K562 (cell line): ENCODE measurements around the gene CLASP2. TPM values are rescaled to one million over a fixed set of nuclear protein-coding genes. Genes with fewer than 3 reads are reported as not detected.

Experiments
- ATAC-seq: fragments of 200-7000 bp; cut with Tn5 transposase; 3 replicates; pipeline ENCODE4 v1.9.1; 2020; ENCODE audit warnings: moderate library complexity
- BruUV-seq: library from RNA; stranded (reverse); fragments of 400-500 nt; replicated peaks from 2 replicates; lab custom pipeline; 2021; lab: Mats Ljungman, UMichigan
- CTCF ChIA-PET: fragments of 300-600 bp; formaldehyde crosslinking; extraction: SDS; loops from one replicate; lab custom pipeline; 2021; ENCODE audit warnings: low intra/inter-chr PET ratio; lab: Yijun Ruan, JAX
- POLR2A ChIA-PET: fragments of 300-600, 350-650 bp; sonication (Branson Sonifier 250); formaldehyde crosslinking; extraction: SDS; loops from one replicate; lab custom pipeline; 2021; ENCODE audit warnings: antibody characterized with exemption, inconsistent platforms; lab: Yijun Ruan, JAX
- DNase-seq, 4 experiments: peaks; one replicate each; pipeline versions ENCODE4 v3.0.0 to v3.0.0-alpha.2; 2011 to 2018; ENCODE audit warnings: low spot score in 3 of 4, mixed read lengths in 3 of 4; ENCODE audit errors: extremely low read depth in 1 of 4
- FAIRE-seq: peaks from 2 replicates; lab custom pipeline; 2011; peaks lifted over from hg19 to GRCh38; lab: Jason Lieb, UNC
- H2AFZ ChIP-seq: 2 replicates; pipeline ENCODE4 v1.6.0; 2011; ENCODE audit warnings: low read depth, low read length, control low read depth, inconsistent platforms
- H3K27ac ChIP-seq: fragments of 200-600 bp; 3 replicates; pipeline ENCODE4 v1.8.0; 2011; ENCODE audit warnings: low read depth, mild to moderate bottlenecking, control low read depth, inconsistent platforms, low read length, moderate library complexity, mixed read lengths; ENCODE audit errors: extremely low read depth
- H3K27me3 ChIP-seq, 2 experiments: fragments of 300-600 bp in 1 of 2; 2 replicates in 1 of 2; 3 replicates in 1 of 2; pipeline versions ENCODE4 v1.6.0 to v1.8.0; 2011; ENCODE audit warnings: inconsistent platforms in 2 of 2, low read length in 2 of 2, mild to moderate bottlenecking in 1 of 2, mixed read lengths in 1 of 2, moderate library complexity in 1 of 2; ENCODE audit not compliant: control insufficient read depth in 2 of 2, insufficient read depth in 2 of 2
- H3K36me3 ChIP-seq: fragments of 300-600 bp; 3 replicates; pipeline ENCODE4 v1.8.0; 2011; ENCODE audit warnings: mild to moderate bottlenecking, low read length, inconsistent platforms; ENCODE audit not compliant: control insufficient read depth, insufficient read depth
- H3K4me1 ChIP-seq, 2 experiments: fragments of 200-600 bp in 1 of 2; replicated peaks in 1 of 2; 2 replicates in 1 of 2; 3 replicates in 1 of 2; pipeline versions ENCODE4 v1.5.1 to v1.8.0; 2011; ENCODE audit warnings: inconsistent platforms in 2 of 2, low read length in 2 of 2, mild to moderate bottlenecking in 1 of 2, mixed read lengths in 1 of 2, moderate library complexity in 1 of 2; ENCODE audit not compliant: control insufficient read depth in 2 of 2, insufficient read depth in 2 of 2
- H3K4me2 ChIP-seq: 2 replicates; pipeline ENCODE4 v1.6.1; 2011; ENCODE audit warnings: low read length, control low read depth, inconsistent platforms, mixed read lengths; ENCODE audit not compliant: insufficient read depth
- H3K4me3 ChIP-seq: fragments of 200-600 bp; sonication (generic), shearing (Covaris generic); 2 replicates; pipeline ENCODE4 v1.5.1; 2016; ENCODE audit warnings: control low read depth, inconsistent platforms
- H3K79me2 ChIP-seq: fragments of 200-600 bp; 3 replicates; pipeline ENCODE4 v1.8.0; 2011; ENCODE audit warnings: low read length, inconsistent platforms; ENCODE audit not compliant: control insufficient read depth, insufficient read depth
- H3K9ac ChIP-seq, 2 experiments: 2 replicates each; pipeline versions ENCODE4 v1.6.0 to v1.6.1; 2011; ENCODE audit warnings: low read depth in 2 of 2, low read length in 2 of 2, control low read depth in 1 of 2, inconsistent platforms in 1 of 2, mild to moderate bottlenecking in 1 of 2, mixed read lengths in 1 of 2; ENCODE audit not compliant: insufficient read depth in 1 of 2
- H3K9me1 ChIP-seq: one replicate; pipeline ENCODE4 v1.6.0; 2011; ENCODE audit warnings: inconsistent platforms, mild to moderate bottlenecking, low read length, moderate library complexity; ENCODE audit not compliant: control insufficient read depth, insufficient read depth
- H3K9me3 ChIP-seq: replicated peaks from 2 replicates; pipeline ENCODE4 v1.5.1; 2011; ENCODE audit warnings: low read depth, low read length, inconsistent platforms; ENCODE audit not compliant: control insufficient read depth, insufficient read depth
- H4K20me1 ChIP-seq: replicated peaks from 2 replicates; pipeline ENCODE4 v1.6.1; 2011; ENCODE audit warnings: low read length, inconsistent platforms, mixed read lengths; ENCODE audit not compliant: control insufficient read depth, insufficient read depth
- BHLHE40 ChIP-seq: IDR thresholded peaks from 2 replicates; pipeline ENCODE4 v1.6.1; 2011; ENCODE audit warnings: low read length, improper control_type of control experiment
- CEBPZ ChIP-seq: fragments of 150-350 bp; IDR thresholded peaks from 2 replicates; pipeline ENCODE4 v1.6.1; 2014; ENCODE audit warnings: low read depth, mild to moderate bottlenecking, low read length, borderline replicate concordance
- FOXJ2 ChIP-seq: fragments of 200-800 bp; sonication (Bioruptor generic); IDR thresholded peaks from 2 replicates; pipeline ENCODE4 v1.6.1; 2016; ENCODE audit warnings: missing genetic modification characterization, missing compliant biosample characterization
- HOXB6 ChIP-seq: fragments of 250-450 bp; sonication (Bioruptor Pico); IDR thresholded peaks from 2 replicates; pipeline ENCODE4 v1.5.1; 2022; ENCODE audit warnings: mild to moderate bottlenecking, borderline replicate concordance
- NFIX ChIP-seq: fragments of 250-450 bp; sonication (Bioruptor Pico); IDR thresholded peaks from 2 replicates; pipeline ENCODE4 v1.4.0; 2020; ENCODE audit warnings: low read depth, mild to moderate bottlenecking, moderate library complexity
- STAG1 ChIP-seq: sonication (generic); formaldehyde crosslinking; IDR thresholded peaks from 2 replicates; pipeline ENCODE4 v1.5.0; 2020; ENCODE audit warnings: missing genetic modification reagents, borderline replicate concordance
- TAF1 ChIP-seq: IDR thresholded peaks from 2 replicates; pipeline ENCODE4 v1.6.1; 2011; ENCODE audit warnings: mild to moderate bottlenecking, low read length, moderate library complexity; ENCODE audit not compliant: insufficient read depth, control insufficient read depth, severe bottlenecking; ENCODE audit errors: extremely low read depth
- YY1 ChIP-seq, 3 experiments: IDR thresholded peaks; 2 replicates each; pipeline ENCODE4 v1.6.1; 2011; ENCODE audit warnings: low read length in 2 of 3, mild to moderate bottlenecking in 2 of 3, moderate library complexity in 2 of 3, borderline replicate concordance in 1 of 3, control low read depth in 1 of 3, low read depth in 1 of 3; ENCODE audit not compliant: insufficient read depth in 3 of 3, insufficient replicate concordance in 2 of 3, control insufficient read depth in 1 of 3, insufficient read length in 1 of 3; ENCODE audit errors: extremely low read depth in 1 of 3
- ZNF23 ChIP-seq: fragments of 250-450 bp; sonication (Bioruptor Pico); IDR thresholded peaks from 2 replicates; pipeline ENCODE4 v1.4.0; 2020; ENCODE audit warnings: mild to moderate bottlenecking
- ZNF282 ChIP-seq: sonication (generic); formaldehyde crosslinking; IDR thresholded peaks from 2 replicates; pipeline ENCODE4 v1.8.1; 2023; ENCODE audit warnings: missing genetic modification reagents
- ZNF316 ChIP-seq: fragments of 450-650 bp; IDR thresholded peaks from 2 replicates; pipeline ENCODE4 v1.6.1; 2016
- WGBS: fragments of 100-300 bp; shearing (Covaris generic); methylation state at CpG from one replicate; pipeline ENCODE4 v1.1.6; 2016; ENCODE audit warnings: low coverage, mixed read lengths; ENCODE audit not compliant: insufficient coverage; ENCODE audit errors: missing lambda C conversion rate; 5-methylcytosine and 5-hydroxymethylcytosine counted together
- in situ Hi-C: fragments of 300-500 bp; cut with MboI; formaldehyde crosslinking; loops from 4 replicates; pipeline ENCODE4 v1.15.0; 2018; ENCODE audit warnings: inconsistent platforms, mixed read lengths
- intact Hi-C: fragments of 100-400 bp; cut with micrococcal nuclease; formaldehyde crosslinking; loops from 2 replicates; pipeline ENCODE4 v1.14.2; 2022
- polyA plus RNA-seq, 8 experiments: library from polyadenylated mRNA; depleted of rRNA in 4 of 8; stranded (reverse) in 5 of 8; unstranded in 3 of 8; fragments of >200 nt; fragmentation: Nextera tagmentation in 2 of 8; fragmentation: Illumina TruSeq in 1 of 8; extraction: Ambion mirVana in 2 of 8; extraction: Trizol in 1 of 8; gene quantifications; 2 replicates each; pipeline versions ENCODE4 v1.2.1 to v1.2.3, GENCODE V29; 2011 to 2014; ENCODE audit warnings: inconsistent platforms in 1 of 8, missing spikeins in 1 of 8
- total RNA-seq, 7 experiments: library from RNA; depleted of rRNA in 6 of 7; stranded (reverse); fragments of >200 nt in 6 of 7; fragmentation: Illumina TruSeq in 2 of 7; extraction: Trizol in 2 of 7; gene quantifications; 2 replicates each; pipeline versions ENCODE4 v1.2.1 to v1.2.3, GENCODE V29; 2011 to 2021; ENCODE audit warnings: low replicate concordance in 1 of 7
- TF ChIP-seq, protein P1 (sequence below): fragments of 450-650 bp; IDR thresholded peaks from 2 replicates; pipeline ENCODE4 v1.6.1; 2017; ENCODE audit warnings: antibody characterized with exemption

Gene CLASP2
- total and polyA plus RNA-seq, 9 of the 15 experiments (the other 6 are each of a cell fraction or from before 2014, with no cell fraction given): 13.5 to 107 (median 71.8) TPM

- TF ChIP-seq ZNF23 (CRISPR knock-in tag) (no peak), NFIX (CRISPR knock-in tag) (no peak), FOXJ2 (tag) (no peak), HOXB6 (CRISPR knock-in tag) (no peak), ZNF282 (CRISPR knock-in tag) (no peak)
Measured at GRCh38 chr3:33694944-33695343, 23.1 kb downstream of the CLASP2 start (continued).

- ChIA-PET CTCF (no interaction called here), POLR2A (no interaction called here)
- FAIRE-seq (no peak), ATAC-seq (no peak), DNase-seq (no peak)
- 98% methylated on average over 2 of the region's 2 CpGs for WGBS
- H3K4me1 ChIP-seq: no peaks in the 10 kb centered on the region
- H3K9me3 ChIP-seq: no peaks in the 10 kb centered on the region
- no peaks in the 10 kb centered on the region for H4K20me1 ChIP-seq
- intact Hi-C loops: no loop called here
- no peaks in the 10 kb centered on the region for H3K9me1 ChIP-seq
- peaks cover 20% of the 10 kb centered on the region; the same call in 2 of the 3 replicates for H3K79me2 ChIP-seq
- H3K4me2 ChIP-seq: no peak overlapping the region
- H3K27ac ChIP-seq: no peak overlapping the region
- H3K4me3 ChIP-seq: no peak overlapping the region
- no peaks in the 10 kb centered on the region for H3K27me3 ChIP-seq
- no TSS peak for BruUV-seq
- no peak overlapping the region for H2AFZ ChIP-seq
- H3K9ac ChIP-seq: no peak overlapping the region
- peaks cover 63% of the 10 kb centered on the region; the same call in 2 of the 3 replicates for H3K36me3 ChIP-seq
- in situ Hi-C loops: no loop called here
- no peak for TF ChIP-seq ZNF316
- no peak for TF ChIP-seq STAG1 (CRISPR knock-in tag)
- TF ChIP-seq, protein P1, sequence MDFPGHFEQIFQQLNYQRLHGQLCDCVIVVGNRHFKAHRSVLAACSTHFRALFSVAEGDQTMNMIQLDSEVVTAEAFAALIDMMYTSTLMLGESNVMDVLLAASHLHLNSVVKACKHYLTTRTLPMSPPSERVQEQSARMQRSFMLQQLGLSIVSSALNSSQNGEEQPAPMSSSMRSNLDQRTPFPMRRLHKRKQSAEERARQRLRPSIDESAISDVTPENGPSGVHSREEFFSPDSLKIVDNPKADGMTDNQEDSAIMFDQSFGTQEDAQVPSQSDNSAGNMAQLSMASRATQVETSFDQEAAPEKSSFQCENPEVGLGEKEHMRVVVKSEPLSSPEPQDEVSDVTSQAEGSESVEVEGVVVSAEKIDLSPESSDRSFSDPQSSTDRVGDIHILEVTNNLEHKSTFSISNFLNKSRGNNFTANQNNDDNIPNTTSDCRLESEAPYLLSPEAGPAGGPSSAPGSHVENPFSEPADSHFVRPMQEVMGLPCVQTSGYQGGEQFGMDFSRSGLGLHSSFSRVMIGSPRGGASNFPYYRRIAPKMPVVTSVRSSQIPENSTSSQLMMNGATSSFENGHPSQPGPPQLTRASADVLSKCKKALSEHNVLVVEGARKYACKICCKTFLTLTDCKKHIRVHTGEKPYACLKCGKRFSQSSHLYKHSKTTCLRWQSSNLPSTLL: no peak
- no peak for TF ChIP-seq CEBPZ
- TF ChIP-seq TAF1: no peak
- TF ChIP-seq BHLHE40: no peak
- TF ChIP-seq YY1 (IDR thresholded peaks at IDR 0.05; ENCODE audit: borderline replicate concordance in 1 of 3, control insufficient read depth in 1 of 3, extremely low read depth in 1 of 3, insufficient read depth in 3 of 3, insufficient read length in 1 of 3, insufficient replicate concordance in 2 of 3, low read depth in 1 of 3, low read length in 2 of 3): no peak
Measured at GRCh38 chr3:33690341-33690740, 27.7 kb downstream of the CLASP2 start.
